Large intestine (tissue), 3 donors: ENCODE results near the gene HJURP. TPM values are rescaled to one million over a fixed set of nuclear protein-coding genes. Genes with fewer than 3 reads are reported as not detected.

Source experiments
- DNase-seq, 2 donors: peaks; one replicate each; pipeline versions ENCODE4 v3.0.0 to v3.0.0-alpha.2; 2013
- H3K27ac ChIP-seq: one replicate; pipeline ENCODE4 v1.5.1; 2013; ENCODE audit warnings: low read length
- H3K27me3 ChIP-seq: 2 replicates; pipeline ENCODE4 v1.6.1; 2013; ENCODE audit warnings: low read length; ENCODE audit not compliant: control insufficient read depth, insufficient read depth
- H3K36me3 ChIP-seq: 2 replicates; pipeline ENCODE4 v1.6.1; 2013; ENCODE audit warnings: low read length; ENCODE audit not compliant: control insufficient read depth, insufficient read depth
- H3K4me1 ChIP-seq: one replicate; pipeline ENCODE4 v1.6.1; 2013; ENCODE audit warnings: low read length; ENCODE audit not compliant: control insufficient read depth, insufficient read depth
- H3K4me3 ChIP-seq: one replicate; pipeline ENCODE4 v1.5.1; 2013; ENCODE audit warnings: low read length
- H3K9me3 ChIP-seq: one replicate; pipeline ENCODE4 v1.6.1; 2013; ENCODE audit warnings: mild to moderate bottlenecking, low read depth, low read length, moderate library complexity; ENCODE audit not compliant: control insufficient read depth
- WGBS: methylation state at CpG from one replicate; pipeline ENCODE4 v1.1.5; 2013; ENCODE audit warnings: low lambda C conversion rate; ENCODE audit not compliant: insufficient coverage; 5-methylcytosine and 5-hydroxymethylcytosine counted together
- polyA plus RNA-seq: library from polyadenylated mRNA; unstranded; fragments of 120-200 nt; gene quantifications from one replicate; pipeline ENCODE4 v1.2.1, GENCODE V29; 2013

HJURP gene
- polyA plus RNA-seq, 1 donor = 10.6 TPM

DNA sequence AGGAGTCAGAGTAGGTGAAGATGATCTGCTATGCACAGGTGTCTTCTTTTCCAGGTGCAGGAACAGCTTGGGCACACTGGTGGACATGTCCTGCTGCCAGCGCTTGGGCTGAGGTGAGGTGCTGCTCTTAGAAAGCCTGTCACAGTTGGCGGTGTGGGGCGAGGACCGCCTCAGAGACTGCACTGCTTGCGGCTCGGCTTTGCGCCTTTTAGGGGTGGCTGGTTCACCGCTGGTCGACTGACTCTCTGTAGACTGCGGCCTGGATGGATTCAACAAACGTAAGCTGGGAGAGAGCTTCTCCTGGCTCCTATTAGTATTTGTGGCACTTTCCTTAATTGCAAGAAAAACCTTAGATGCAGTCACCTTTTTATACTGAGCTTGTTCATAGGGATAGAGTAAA lies 12.1 kb upstream of the HJURP start:
- Histone ChIP-seq H3K36me3 (no peaks in the 10 kb centered on the region), H3K27me3 (no peaks in the 10 kb centered on the region), H3K4me1 (peaks cover 3% of the 10 kb centered on the region), H3K4me3 (no peak overlapping the region), H3K9me3 (peaks cover 14% of the 10 kb centered on the region), H3K27ac (no peak overlapping the region)
- DNase-seq = no peak
- no CpG with 5 or more reads among the region's 11 CpGs for WGBS

DNA sequence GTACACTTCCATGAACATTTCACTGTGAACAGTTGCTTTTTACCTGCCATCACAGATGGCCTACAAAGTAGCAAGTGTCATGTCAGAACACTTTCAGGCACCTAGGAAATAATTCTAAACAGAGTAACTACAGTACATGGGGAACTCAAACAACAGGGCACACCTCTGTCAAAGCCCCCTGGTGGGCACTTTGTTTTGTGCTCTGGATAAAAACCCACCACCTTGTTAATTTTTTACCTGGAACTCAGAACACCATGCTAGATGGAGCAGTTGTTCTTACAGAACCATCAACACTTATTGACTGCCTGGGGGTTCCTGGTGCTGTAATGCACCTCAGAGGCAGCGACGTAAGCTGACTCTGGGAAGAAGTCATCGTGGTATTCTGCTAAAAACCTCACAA lies 11.5 kb upstream of the HJURP start:
- no peak for DNase-seq
- Histone ChIP-seq H3K36me3 (no peaks in the 10 kb centered on the region), H3K4me3 (no peak overlapping the region), H3K4me1 (peaks cover 3% of the 10 kb centered on the region), H3K27me3 (no peaks in the 10 kb centered on the region), H3K9me3 (peaks cover 14% of the 10 kb centered on the region), H3K27ac (no peak overlapping the region)
- no CpG with 5 or more reads among the region's 3 CpGs for WGBS

DNA sequence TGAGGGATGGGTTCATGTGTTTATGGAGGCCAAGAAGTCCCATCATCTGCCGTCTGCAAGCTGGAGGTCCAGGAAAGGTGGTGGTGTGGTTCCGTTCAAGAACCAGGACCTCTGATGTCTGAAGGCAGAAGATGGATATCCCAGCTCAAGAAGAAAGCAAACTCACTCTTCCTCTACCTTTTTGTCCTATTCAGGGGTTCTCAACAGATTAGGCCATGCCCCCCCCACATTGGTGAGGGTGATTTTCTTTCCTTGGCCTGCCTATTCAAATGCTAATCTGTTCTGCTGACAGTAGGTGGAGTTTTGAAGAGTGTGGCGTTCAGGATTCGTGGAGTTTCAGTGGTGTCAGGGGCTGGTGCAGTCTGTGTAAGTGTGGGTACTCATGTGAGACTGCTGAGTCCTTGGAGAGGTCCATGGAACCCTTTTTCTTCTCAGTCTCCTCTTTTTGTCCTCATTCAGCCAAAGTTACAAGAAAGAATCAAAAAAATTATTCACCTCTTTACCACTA lies 8.0 kb upstream of the HJURP start:
- Histone ChIP-seq H3K9me3 (peaks cover 8% of the 10 kb centered on the region), H3K4me3 (no peak overlapping the region), H3K27me3 (no peaks in the 10 kb centered on the region), H3K4me1 (peaks cover 6% of the 10 kb centered on the region), H3K36me3 (no peaks in the 10 kb centered on the region), H3K27ac (no peak overlapping the region)
- DNase-seq = no peak
- WGBS = no CpG with 5 or more reads among the region's 4 CpGs

DNA sequence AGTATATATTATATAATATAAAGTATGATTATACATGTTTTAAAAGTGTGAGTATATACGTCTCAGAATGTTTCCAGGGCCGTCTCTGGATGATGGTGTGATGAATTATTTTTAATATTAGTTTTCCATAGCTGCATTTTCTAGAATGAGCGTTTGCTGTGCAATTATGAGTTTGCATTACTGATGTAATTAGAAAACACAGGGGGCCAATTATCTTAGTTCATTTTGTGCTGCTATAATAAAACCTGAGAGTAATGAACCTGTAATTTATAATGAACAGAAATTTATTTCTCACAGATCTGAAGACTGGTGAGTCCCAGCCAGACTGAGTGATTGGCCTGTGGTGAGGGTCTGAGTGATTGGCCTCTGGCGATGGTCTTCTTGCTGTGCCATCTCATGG lies 4.0 kb upstream of the HJURP start:
- Histone ChIP-seq H3K27ac (no peak overlapping the region), H3K9me3 (no peaks in the 10 kb centered on the region), H3K36me3 (no peaks in the 10 kb centered on the region), H3K27me3 (no peaks in the 10 kb centered on the region), H3K4me3 (no peak overlapping the region), H3K4me1 (peaks cover 7% of the 10 kb centered on the region)
- WGBS = 90% methylated on average over 2 of the region's 4 CpGs
- no peak for DNase-seq

DNA sequence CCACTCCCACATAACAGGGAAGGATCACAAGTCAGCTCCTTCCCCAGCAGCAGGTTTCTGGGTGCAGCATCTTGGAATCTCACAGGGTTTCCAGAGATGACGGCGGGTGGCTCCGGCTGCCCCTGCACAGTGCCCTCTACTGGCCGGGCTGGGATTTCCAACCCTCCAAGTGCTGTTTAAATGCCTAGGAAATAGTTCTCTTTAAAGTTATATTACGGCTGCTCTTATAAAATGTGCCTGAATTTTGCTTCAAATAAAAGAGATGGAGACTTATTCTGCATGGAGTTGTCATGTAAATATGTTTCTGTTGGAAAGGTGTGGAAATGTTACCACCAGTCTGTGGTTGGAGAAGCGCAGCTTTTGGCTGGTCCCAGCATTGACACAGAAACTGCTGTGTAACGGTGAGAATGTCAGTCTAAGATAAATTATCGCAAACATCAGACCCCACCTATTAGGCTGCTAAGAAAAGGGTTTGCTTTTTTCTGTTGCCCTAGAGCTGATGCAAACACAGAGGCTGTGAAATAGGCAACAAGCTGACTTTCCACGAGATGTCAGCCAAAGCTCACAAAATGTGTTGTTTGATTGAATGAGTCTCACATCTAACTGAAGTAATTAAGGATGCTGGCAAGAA lies 3.3 kb upstream of the HJURP start:
- Histone ChIP-seq H3K27ac (no peak overlapping the region), H3K27me3 (no peaks in the 10 kb centered on the region), H3K4me3 (no peak overlapping the region), H3K9me3 (no peaks in the 10 kb centered on the region), H3K4me1 (peaks cover 7% of the 10 kb centered on the region), H3K36me3 (no peaks in the 10 kb centered on the region)
- peak in 1 of 2 donors; percentile 52 for DNase-seq
- no CpG with 5 or more reads among the region's 9 CpGs for WGBS

DNA sequence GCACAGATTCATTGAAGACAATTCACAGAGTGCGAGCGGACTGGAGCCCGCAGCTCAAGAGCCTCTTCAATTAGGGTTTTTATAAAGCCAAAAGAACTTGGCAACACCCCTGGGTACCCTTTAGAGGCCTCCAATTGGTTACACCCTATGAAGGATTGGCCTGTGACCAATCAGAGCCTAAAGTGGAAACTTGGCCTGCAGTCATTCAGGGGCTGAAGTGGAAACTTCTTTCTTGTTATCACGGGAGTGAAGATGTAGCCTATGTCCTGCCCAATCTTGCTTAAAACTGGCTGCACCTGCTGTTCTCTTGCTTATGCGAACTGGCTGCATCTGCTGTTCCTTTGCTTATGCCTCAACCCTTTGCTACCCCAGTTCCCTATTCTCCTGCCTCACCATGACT lies 1.8 kb upstream of the HJURP start:
- DNase-seq = no peak
- H3K27ac ChIP-seq = no peak overlapping the region
- no peaks in the 10 kb centered on the region for H3K27me3 ChIP-seq
- H3K4me3 ChIP-seq = no peak overlapping the region
- no CpG with 5 or more reads among the region's 5 CpGs for WGBS
- H3K36me3 ChIP-seq = no peaks in the 10 kb centered on the region
- H3K4me1 ChIP-seq = peaks cover 7% of the 10 kb centered on the region
- H3K9me3 ChIP-seq = no peaks in the 10 kb centered on the region

DNA sequence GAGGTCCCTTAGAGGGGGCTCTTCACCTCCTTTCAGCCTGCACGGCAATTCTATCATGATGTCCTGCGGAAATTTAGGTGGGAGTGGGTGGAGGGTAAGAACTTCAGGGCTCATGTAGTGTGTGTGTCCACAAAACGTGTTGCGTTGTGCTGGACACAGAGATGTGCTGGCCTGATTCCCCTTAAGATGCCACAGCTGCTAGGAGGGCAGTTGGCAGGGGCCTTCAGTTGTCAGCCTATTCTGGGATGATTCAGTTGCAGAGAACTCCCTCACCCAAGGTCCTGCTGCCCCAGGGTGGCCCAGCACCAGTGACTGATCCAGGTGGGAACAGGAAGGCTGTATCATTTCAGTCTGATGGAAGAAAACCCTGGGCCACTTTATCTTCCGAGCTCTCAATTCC lies 1.0 kb upstream of the HJURP start:
- 100% methylated on average over 1 of the region's 5 CpGs for WGBS
- no peak for DNase-seq
- Histone ChIP-seq H3K27me3 (no peaks in the 10 kb centered on the region), H3K36me3 (peaks cover 5% of the 10 kb centered on the region), H3K9me3 (no peaks in the 10 kb centered on the region), H3K4me1 (peaks cover 7% of the 10 kb centered on the region), H3K27ac (no peak overlapping the region), H3K4me3 (no peak overlapping the region)

DNA sequence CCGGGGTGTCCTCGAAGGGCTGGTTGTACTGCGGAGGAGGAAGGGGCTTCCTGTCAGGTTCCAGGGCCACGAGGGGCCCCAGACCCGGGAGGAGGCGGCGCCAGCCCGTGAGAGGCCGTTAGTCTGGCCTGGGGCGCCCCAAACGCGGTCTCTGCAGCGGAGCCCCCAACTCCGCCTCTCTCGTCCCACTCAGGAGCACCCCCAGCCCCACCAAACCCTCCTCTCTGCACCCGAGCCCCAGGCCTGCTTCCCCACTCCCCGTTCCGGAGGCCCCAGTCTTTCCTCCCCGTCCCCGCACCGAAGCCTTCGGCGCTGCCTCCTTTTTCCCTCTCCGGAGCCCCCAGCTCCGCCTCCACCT lies 473 bp downstream of the HJURP start:
- WGBS = no CpG with 5 or more reads among the region's 25 CpGs
- Histone ChIP-seq H3K36me3 (peaks cover 12% of the 10 kb centered on the region), H3K27ac (no peak overlapping the region), H3K4me1 (peaks cover 7% of the 10 kb centered on the region), H3K9me3 (no peaks in the 10 kb centered on the region), H3K27me3 (no peaks in the 10 kb centered on the region), H3K4me3 (peak overlapping the region; percentile 93)
- DNase-seq = no peak

DNA sequence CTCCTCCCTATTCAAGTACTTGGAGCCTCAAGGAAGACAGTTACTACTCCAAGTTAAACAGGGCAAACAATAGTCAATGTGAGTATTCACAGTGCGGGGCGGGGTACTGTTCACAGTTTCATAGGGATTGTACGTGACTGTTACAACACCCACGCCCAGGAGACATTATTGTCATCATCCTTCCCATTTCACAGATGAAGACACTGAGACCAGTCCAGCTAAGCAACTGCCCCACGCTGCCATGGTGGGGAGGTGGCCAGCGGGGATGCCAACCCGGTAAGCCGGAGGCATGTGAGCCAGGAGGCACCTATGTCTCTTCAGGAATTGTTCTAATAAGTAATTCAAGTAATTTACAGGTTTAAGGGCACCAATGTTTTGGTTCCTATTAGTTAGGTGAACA lies 982 bp downstream of the HJURP start:
- H3K9me3 ChIP-seq = no peaks in the 10 kb centered on the region
- WGBS = no CpG with 5 or more reads among the region's 8 CpGs
- H3K4me3 ChIP-seq = peak overlapping the region; percentile 93
- no peak overlapping the region for H3K27ac ChIP-seq
- H3K36me3 ChIP-seq = peaks cover 12% of the 10 kb centered on the region
- H3K27me3 ChIP-seq = no peaks in the 10 kb centered on the region
- no peak for DNase-seq
- H3K4me1 ChIP-seq = peaks cover 7% of the 10 kb centered on the region

DNA sequence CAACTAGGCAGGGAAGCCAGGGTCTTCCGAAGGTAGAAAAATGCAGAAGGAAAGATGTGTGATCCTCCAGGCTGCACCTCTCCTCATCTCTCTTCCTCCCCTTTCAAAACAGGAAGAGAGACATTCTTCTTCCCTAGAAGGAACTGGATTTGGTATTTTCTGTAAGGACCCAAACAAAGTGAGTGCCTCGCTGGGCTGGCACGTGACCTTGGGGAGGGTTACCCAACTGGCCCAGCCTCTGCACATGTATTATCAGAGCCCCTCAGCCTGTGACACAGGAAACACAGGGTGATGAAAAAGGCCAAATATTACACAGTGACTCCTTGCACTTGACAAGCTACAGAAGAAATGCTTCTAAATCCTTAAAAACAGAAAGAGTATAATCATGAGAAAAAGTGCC lies 2.3 kb downstream of the HJURP start:
- no peak for DNase-seq
- Histone ChIP-seq H3K27me3 (no peaks in the 10 kb centered on the region), H3K4me3 (no peak overlapping the region), H3K9me3 (no peaks in the 10 kb centered on the region), H3K4me1 (no peaks in the 10 kb centered on the region), H3K27ac (no peak overlapping the region), H3K36me3 (peaks cover 22% of the 10 kb centered on the region)
- no CpG with 5 or more reads among the region's 3 CpGs for WGBS

DNA sequence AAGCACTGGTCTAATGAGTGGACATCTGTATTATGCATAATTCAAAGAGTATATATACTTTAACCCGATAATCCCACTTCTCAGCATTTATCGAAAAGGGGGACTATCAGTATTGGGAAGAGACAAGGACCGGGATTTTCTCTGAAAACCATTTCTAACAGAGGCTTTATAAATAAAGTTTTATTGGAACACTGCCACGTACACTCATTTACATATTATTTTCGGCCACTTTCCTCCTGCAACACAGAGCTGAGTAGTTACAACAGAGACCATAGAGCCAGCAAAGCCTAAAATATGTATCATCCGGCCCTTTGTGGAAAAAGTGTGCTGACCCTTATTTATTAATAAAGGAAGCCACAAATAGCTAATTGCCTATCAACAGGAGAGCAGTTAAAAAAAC lies 3.2 kb downstream of the HJURP start:
- Histone ChIP-seq H3K36me3 (peaks cover 28% of the 10 kb centered on the region), H3K4me1 (no peaks in the 10 kb centered on the region), H3K27me3 (no peaks in the 10 kb centered on the region), H3K4me3 (no peak overlapping the region), H3K27ac (no peak overlapping the region), H3K9me3 (no peaks in the 10 kb centered on the region)
- 100% methylated on average over 2 of the region's 6 CpGs for WGBS
- no peak for DNase-seq
